Transverse colon (tissue), 4 donors: ENCODE results near the gene SNED1. TPM values are rescaled to one million over a fixed set of nuclear protein-coding genes. Genes with fewer than 3 reads are reported as not detected.
"Not testable (repeated sequence)": the region's sequence is repeated elsewhere in the genome, so short reads cannot be mapped to it uniquely, and the experiment has no call there.

Experiments used
- DNase-seq: peaks from one replicate; pipeline ENCODE4 v3.0.0-alpha.2; 2019
- H3K27ac ChIP-seq, 4 donors: fragments of 200-600 bp; sonication (generic); 2 replicates each; pipeline ENCODE4 v1.5.1; 2016 to 2018; ENCODE audit warnings: inconsistent platforms in 4 of 4
- H3K27me3 ChIP-seq: fragments of 200-600 bp; sonication (generic); 2 replicates; pipeline ENCODE4 v1.5.1; 2017; ENCODE audit warnings: inconsistent platforms
- H3K36me3 ChIP-seq, 4 donors: fragments of 200-600 bp; sonication (generic); 2 replicates each; pipeline ENCODE4 v1.5.1; 2017 to 2019; ENCODE audit warnings: inconsistent platforms in 4 of 4
- H3K4me1 ChIP-seq, 4 donors: fragments of 200-600 bp; sonication (generic); 2 replicates each; pipeline ENCODE4 v1.5.1; 2017 to 2020; ENCODE audit warnings: inconsistent platforms in 4 of 4
- H3K4me3 ChIP-seq, 4 donors: fragments of 200-600 bp; sonication (generic); 1 replicate in 1 of 4; 2 replicates in 3 of 4; pipeline versions ENCODE4 v1.5.1 to v1.6.1; 2017 to 2019; ENCODE audit warnings: inconsistent platforms in 4 of 4
- H3K9me3 ChIP-seq, 2 donors: fragments of 200-600 bp; sonication (generic); 2 replicates each; pipeline ENCODE4 v1.5.1; 2017 to 2019; ENCODE audit warnings: inconsistent platforms in 2 of 2
- CTCF ChIP-seq, 5 experiments: fragments of 200-600 bp in 3 of 5; fragments of 450-650 bp in 2 of 5; sonication (generic) in 3 of 5; IDR thresholded peaks; 1 replicate in 2 of 5; 2 replicates in 3 of 5; pipeline ENCODE4 v1.5.1; 2016 to 2017; ENCODE audit warnings: antibody characterized with exemption in 5 of 5, inconsistent platforms in 3 of 5, mild to moderate bottlenecking in 2 of 5, moderate library complexity in 1 of 5
- EP300 ChIP-seq: sonication (generic); formaldehyde crosslinking; IDR thresholded peaks from one replicate; pipeline ENCODE4 v1.6.1; 2017; ENCODE audit warnings: antibody characterized with exemption, low read depth
- POLR2A ChIP-seq: fragments of 450-650 bp; IDR thresholded peaks from one replicate; pipeline ENCODE4 v1.6.1; 2016; ENCODE audit warnings: antibody characterized with exemption, mild to moderate bottlenecking, moderate library complexity
- POLR2AphosphoS5 ChIP-seq, 3 donors: sonication (generic); formaldehyde crosslinking; IDR thresholded peaks; one replicate each; pipeline ENCODE4 v1.6.1; 2016; ENCODE audit warnings: antibody characterized with exemption in 3 of 3
- whole genome bisulfite sequencing, 2 donors: methylation state at CpG; one replicate each; pipeline ENCODE4 v1.1.5; 2018; ENCODE audit warnings: low coverage in 1 of 2; 5-methylcytosine and 5-hydroxymethylcytosine counted together
- in situ Hi-C, 4 donors: fragments of 200-750 bp; cut with MboI; loops; one replicate each; pipeline versions ENCODE4 v1.15.0 to v1.15.1; 2017; ENCODE audit warnings: low sequenced_read_pairs in 3 of 4, low pct_ligation_motif_present in 1 of 4, low pct_unique_long_range_greater_than_20kb in 1 of 4
- intact Hi-C: fragments of 100-400 bp; cut with DNase I; formaldehyde crosslinking; loops from one replicate; pipeline ENCODE4 v1.15.1; 2023; ENCODE audit warnings: low total_unique reads
- total RNA-seq, 4 donors: library from RNA; depleted of rRNA; stranded (reverse); fragments of >200 nt; gene quantifications; one replicate each; pipeline ENCODE4 v1.1.0, GENCODE V29; 2016

SNED1 gene
- total RNA-seq, 4 donors from 2014 or later, result 8.2 to 65.5 (median 30.0) TPM

- no peaks in the 10 kb centered on the region for H3K4me1 ChIP-seq
- DNase-seq, result no peak
- no peak overlapping the region for H3K4me3 ChIP-seq
- H3K27ac ChIP-seq, result no peak overlapping the region
- in situ Hi-C loops, result no loop called here
- no peaks in the 10 kb centered on the region for H3K27me3 ChIP-seq
- H3K36me3 ChIP-seq, result peaks cover 0 to 45% (median 6%) of the 10 kb centered on the region in 4 donors
- H3K9me3 ChIP-seq, result no peaks in the 10 kb centered on the region
- no peak for TF ChIP-seq EP300
- TF ChIP-seq POLR2AphosphoS5 (IDR thresholded peaks at IDR 0.05), result no peak
- no peak for TF ChIP-seq POLR2A
- no peak for TF ChIP-seq CTCF (IDR thresholded peaks at IDR 0.05)
- WGBS, 2 donors, result 74 to 84% methylated on average over 6 to 20 of the region's 20 CpGs
- intact Hi-C loops, result no loop called here
These were observed 90.6 kb downstream of the SNED1 start for GRCh38 chr2:241088791-241089732.

- Histone ChIP-seq H3K36me3 (peaks cover 0 to 58% (median 6%) of the 10 kb centered on the region in 4 donors), H3K27ac (no peak overlapping the region), H3K4me3 (no peak overlapping the region), H3K9me3 (no peaks in the 10 kb centered on the region), H3K4me1 (peaks cover 0 to 5% (median 0%) of the 10 kb centered on the region in 4 donors), H3K27me3 (no peaks in the 10 kb centered on the region)
- in situ Hi-C loops (no loop called here), intact Hi-C loops (no loop called here)
- no peak for TF ChIP-seq EP300
- TF ChIP-seq POLR2AphosphoS5 (IDR thresholded peaks at IDR 0.05), result no peak
- DNase-seq, result no peak
- 86% methylated on average over 10 of the region's 10 CpGs; no CpG with 5 or more reads in 1 of the 2 donors for WGBS, 2 donors
These were observed 92.8 kb downstream of the SNED1 start for GRCh38 chr2:241091201-241091600.

- H3K4me1 ChIP-seq, result peaks cover 0 to 5% (median 0%) of the 10 kb centered on the region in 4 donors
- TF ChIP-seq POLR2AphosphoS5 (IDR thresholded peaks at IDR 0.05) (no peak), CTCF (IDR thresholded peaks at IDR 0.05) (no peak), POLR2A (no peak), EP300 (no peak)
- H3K9me3 ChIP-seq, result no peaks in the 10 kb centered on the region
- in situ Hi-C loops, result no loop called here
- no peaks in the 10 kb centered on the region for H3K27me3 ChIP-seq
- WGBS, 2 donors, result 84 to 89% methylated on average over 6 to 22 of the region's 22 CpGs
- no peak overlapping the region for H3K27ac ChIP-seq
- H3K36me3 ChIP-seq, result peaks cover 0 to 64% (median 6%) of the 10 kb centered on the region in 4 donors
- intact Hi-C loops, result no loop called here
- DNase-seq, result no peak
- no peak overlapping the region for H3K4me3 ChIP-seq
These were observed 93.5 kb downstream of the SNED1 start for GRCh38 chr2:241091734-241092445.

GRCh38 chr2:241092677-241093076 lies 94.3 kb downstream of the SNED1 start:
- no peak for DNase-seq
- Histone ChIP-seq H3K27ac (no peak overlapping the region), H3K36me3 (peaks cover 0 to 71% (median 3%) of the 10 kb centered on the region in 4 donors), H3K9me3 (no peaks in the 10 kb centered on the region), H3K27me3 (no peaks in the 10 kb centered on the region), H3K4me3 (no peak overlapping the region), H3K4me1 (peaks cover 0 to 5% (median 0%) of the 10 kb centered on the region in 4 donors)
- no peak for TF ChIP-seq EP300
- no peak for TF ChIP-seq POLR2A
- TF ChIP-seq POLR2AphosphoS5 (IDR thresholded peaks at IDR 0.05), result no peak
- TF ChIP-seq CTCF (IDR thresholded peaks at IDR 0.05), result no peak
- WGBS, 2 donors, result 77% methylated on average over 8 of the region's 8 CpGs; no CpG with 5 or more reads in 1 of the 2 donors
- in situ Hi-C loops, result no loop called here
- intact Hi-C loops, result no loop called here

- in situ Hi-C loops, intact Hi-C loops, H3K9me3 ChIP-seq, DNase-seq, H3K4me3 ChIP-seq, H3K4me1 ChIP-seq, H3K27ac ChIP-seq, H3K27me3 ChIP-seq: not testable (repeated sequence)
- 40 to 89% methylated on average over 1 to 10 of the region's 10 CpGs for WGBS, 2 donors
- peaks cover 0 to 67% (median 2%) of the 10 kb centered on the region in 4 donors for H3K36me3 ChIP-seq
These were observed 94.8 kb downstream of the SNED1 start for GRCh38 chr2:241093133-241093781.
